ENCODE data around the gene HSPG2.

DNA sequence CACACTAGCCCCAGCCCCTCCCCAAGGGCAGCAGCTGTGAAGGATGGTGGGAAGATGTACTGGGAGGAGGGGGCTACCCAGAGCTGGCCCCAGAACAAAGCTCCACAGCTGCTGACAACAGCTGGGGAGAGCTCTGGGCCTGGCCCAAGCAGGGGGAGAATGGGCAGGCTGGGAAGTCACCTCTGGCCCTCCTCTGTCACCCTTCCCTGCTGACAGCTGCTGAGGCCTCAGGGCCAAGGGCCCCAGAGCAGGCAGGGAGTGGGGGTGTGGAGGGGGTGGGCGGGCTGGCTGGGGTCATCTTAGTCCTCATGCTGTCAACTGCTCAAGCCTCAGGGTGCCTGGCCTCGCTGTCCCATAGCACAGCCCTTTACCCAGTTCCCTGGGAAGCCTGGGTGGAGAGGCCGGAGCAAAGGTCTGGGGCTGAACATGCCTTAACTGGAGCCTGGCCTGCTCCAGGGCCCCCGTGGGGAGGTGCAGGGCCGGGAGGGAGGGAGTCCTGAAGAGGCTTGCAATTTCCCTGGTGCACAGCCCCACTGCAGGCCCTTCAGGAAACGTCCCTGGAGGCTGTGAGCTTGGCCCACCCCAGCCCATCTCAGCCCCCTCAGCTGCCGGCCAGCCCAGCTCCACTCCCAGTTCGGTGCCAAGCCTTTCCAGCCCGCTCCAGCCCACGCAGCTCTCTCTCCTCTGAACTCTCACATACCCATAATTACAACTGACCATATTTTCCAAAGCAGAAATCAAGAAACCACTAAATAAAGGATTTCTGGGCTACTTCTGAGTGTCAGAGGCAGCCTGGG lies 25.7 kb downstream of the HSPG2 start:
- TF ChIP-seq EZH2 (IDR thresholded peaks at IDR 0.05; ENCODE audit: borderline replicate concordance, insufficient read depth, low read length, poor library complexity, severe bottlenecking) (no peak), EP300 (conservative IDR thresholded peaks at IDR 0.05; ENCODE audit: poor library complexity, severe bottlenecking) (no peak), RAD21 (conservative IDR thresholded peaks at IDR 0.05) (no peak)

Data from neural cell (in vitro differentiated cells).